H1 (cell line): ENCODE data around the gene LSM2. TPM values are rescaled to one million over a fixed set of nuclear protein-coding genes. Genes with fewer than 3 reads are reported as not detected.

Source experiments
- CTCF ChIA-PET: fragments of 300-600 bp; sonication (Branson Sonifier 250); formaldehyde crosslinking; loops from one replicate; lab custom pipeline; 2021; ENCODE audit not compliant: partially characterized antibody; lab: Charles Lee
- POLR2A ChIA-PET: fragments of 300-600 bp; sonication (Branson Sonifier 250); formaldehyde crosslinking; loops from one replicate; lab custom pipeline; 2021; ENCODE audit warnings: inconsistent platforms; ENCODE audit not compliant: partially characterized antibody; lab: Charles Lee
- DNase-seq, 2 experiments: peaks; one replicate each; pipeline versions ENCODE4 v3.0.0 to v3.0.0-alpha.2; 2010 to 2022; ENCODE audit warnings: low spot score in 2 of 2, low read depth in 1 of 2, mixed read lengths in 1 of 2
- FAIRE-seq: peaks from 2 replicates; lab custom pipeline; 2011; peaks lifted over from hg19 to GRCh38; lab: Jason Lieb, UNC
- H2AFZ ChIP-seq: 2 replicates; pipeline ENCODE4 v1.8.1; 2012; ENCODE audit warnings: low read length, inconsistent platforms
- H2AK5ac ChIP-seq: 2 replicates; pipeline ENCODE4 v1.6.1; 2013; ENCODE audit warnings: low read depth, low read length
- H2BK120ac ChIP-seq: replicated peaks from 2 replicates; pipeline ENCODE3; 2013; ENCODE audit warnings: low read depth, low read length, inconsistent platforms
- H2BK12ac ChIP-seq: 2 replicates; pipeline ENCODE4 v1.6.1; 2013; ENCODE audit warnings: low read depth, low read length
- H2BK15ac ChIP-seq: 2 replicates; pipeline ENCODE4 v1.6.1; 2013; ENCODE audit warnings: low read length
- H2BK20ac ChIP-seq: 2 replicates; pipeline ENCODE4 v1.6.1; 2013; ENCODE audit warnings: low read length
- H2BK5ac ChIP-seq: 2 replicates; pipeline ENCODE4 v1.6.1; 2013; ENCODE audit warnings: low read depth, low read length
- H3K14ac ChIP-seq: 2 replicates; pipeline ENCODE4 v1.6.1; 2013; ENCODE audit warnings: inconsistent platforms; ENCODE audit not compliant: insufficient read length
- H3K18ac ChIP-seq: 2 replicates; pipeline ENCODE4 v1.6.1; 2013; ENCODE audit warnings: low read length; ENCODE audit errors: extremely low read depth
- H3K23ac ChIP-seq: 2 replicates; pipeline ENCODE4 v1.6.1; 2013; ENCODE audit warnings: inconsistent platforms; ENCODE audit not compliant: insufficient read length
- H3K23me2 ChIP-seq: 2 replicates; pipeline ENCODE4 v1.6.1; 2013; ENCODE audit warnings: low read depth, low read length
- H3K27ac ChIP-seq: 2 replicates; pipeline ENCODE4 v1.6.1; 2011; ENCODE audit warnings: low read depth, low read length, inconsistent platforms
- H3K27me3 ChIP-seq, 4 experiments: replicated peaks in 1 of 4; 1 replicate in 1 of 4; 2 replicates in 3 of 4; pipeline versions ENCODE4 v1.6.1 to v1.8.1; 2011 to 2013; ENCODE audit warnings: low read length in 3 of 4, mild to moderate bottlenecking in 3 of 4, inconsistent platforms in 2 of 4, mixed read lengths in 2 of 4, moderate library complexity in 1 of 4; ENCODE audit not compliant: control insufficient read depth in 3 of 4, insufficient read depth in 3 of 4; ENCODE audit errors: extremely low read depth in 1 of 4
- H3K36me3 ChIP-seq, 4 experiments: 2 replicates each; pipeline versions ENCODE4 v1.6.1 to v1.8.1; 2011 to 2013; ENCODE audit warnings: mild to moderate bottlenecking in 4 of 4, low read length in 3 of 4, moderate library complexity in 2 of 4, control low read depth in 1 of 4, inconsistent platforms in 1 of 4; ENCODE audit not compliant: insufficient read depth in 4 of 4, control insufficient read depth in 2 of 4
- H3K4ac ChIP-seq: replicated peaks from 2 replicates; pipeline ENCODE3; 2013; ENCODE audit warnings: low read length, low read depth, mixed read lengths, inconsistent platforms; ENCODE audit not compliant: insufficient read length
- H3K4me1 ChIP-seq, 4 experiments: replicated peaks in 1 of 4; 1 replicate in 1 of 4; 2 replicates in 3 of 4; pipeline versions ENCODE4 v1.6.1 to v1.8.1; 2011 to 2013; ENCODE audit warnings: low read length in 3 of 4, inconsistent platforms in 2 of 4, mixed read lengths in 1 of 4; ENCODE audit not compliant: insufficient read depth in 4 of 4, control insufficient read depth in 3 of 4
- H3K4me2 ChIP-seq, 2 experiments: 2 replicates each; pipeline versions ENCODE4 v1.6.1 to v1.8.1; 2011 to 2013; ENCODE audit warnings: low read depth in 2 of 2, low read length in 2 of 2, control low read depth in 1 of 2, inconsistent platforms in 1 of 2, mild to moderate bottlenecking in 1 of 2; ENCODE audit not compliant: insufficient read depth in 1 of 2
- H3K4me3 ChIP-seq, 4 experiments: fragments of 200-600, 300-600 bp in 1 of 4; sonication (generic), shearing (Covaris generic), sonication (Bioruptor Twin) in 1 of 4; 2 replicates each; pipeline versions ENCODE4 v1.5.1 to v1.8.1; 2011 to 2016; ENCODE audit warnings: low read length in 4 of 4, low read depth in 3 of 4, control low read depth in 2 of 4, inconsistent platforms in 2 of 4, mild to moderate bottlenecking in 2 of 4, mixed read lengths in 1 of 4, moderate library complexity in 1 of 4; ENCODE audit not compliant: insufficient read depth in 2 of 4; ENCODE audit errors: extremely low read depth in 1 of 4
- H3K56ac ChIP-seq: replicated peaks from 2 replicates; pipeline ENCODE3; 2013; ENCODE audit warnings: low read depth, mild to moderate bottlenecking, mixed read lengths, low read length, inconsistent platforms; ENCODE audit not compliant: insufficient read length
- H3K79me1 ChIP-seq: 2 replicates; pipeline ENCODE4 v1.6.1; 2013; ENCODE audit warnings: low read depth, low read length, control low read depth
- H3K79me2 ChIP-seq, 2 experiments: 2 replicates each; pipeline versions ENCODE4 v1.6.1 to v1.8.1; 2012 to 2013; ENCODE audit warnings: low read length in 2 of 2, mild to moderate bottlenecking in 2 of 2, inconsistent platforms in 1 of 2; ENCODE audit not compliant: insufficient read depth in 2 of 2, control insufficient read depth in 1 of 2
- H3K9ac ChIP-seq, 4 experiments: replicated peaks in 1 of 4; 1 replicate in 1 of 4; 2 replicates in 3 of 4; pipeline versions ENCODE4 v1.6.1 to v1.8.1; 2011 to 2013; ENCODE audit warnings: low read depth in 3 of 4, low read length in 3 of 4, control low read depth in 2 of 4, mild to moderate bottlenecking in 2 of 4, moderate library complexity in 2 of 4, inconsistent platforms in 1 of 4; ENCODE audit errors: extremely low read depth in 1 of 4
- H3K9me3 ChIP-seq, 2 experiments: 2 replicates each; pipeline versions ENCODE4 v1.6.1 to v1.8.1; 2012 to 2013; ENCODE audit warnings: mild to moderate bottlenecking in 2 of 2, moderate library complexity in 2 of 2, control low read depth in 1 of 2, inconsistent platforms in 1 of 2, low read depth in 1 of 2, low read length in 1 of 2, mixed read lengths in 1 of 2; ENCODE audit not compliant: insufficient read depth in 2 of 2
- H4K20me1 ChIP-seq, 2 experiments: replicated peaks in 1 of 2; 2 replicates each; pipeline versions ENCODE3 to v1.8.1; 2011 to 2013; ENCODE audit warnings: inconsistent platforms in 2 of 2, low read length in 2 of 2, mild to moderate bottlenecking in 1 of 2; ENCODE audit not compliant: insufficient read depth in 2 of 2, control insufficient read depth in 1 of 2
- H4K5ac ChIP-seq: 2 replicates; pipeline ENCODE4 v1.6.1; 2013; ENCODE audit warnings: low read length, low read depth, mixed read lengths, inconsistent platforms; ENCODE audit not compliant: insufficient read length
- H4K8ac ChIP-seq: 2 replicates; pipeline ENCODE4 v1.8.0; 2013; ENCODE audit warnings: mild to moderate bottlenecking, moderate library complexity, low read length, inconsistent platforms; ENCODE audit not compliant: insufficient read depth; ENCODE audit errors: extremely low read depth
- H4K91ac ChIP-seq: replicated peaks from 2 replicates; pipeline ENCODE3; 2013; ENCODE audit warnings: low read length, mixed read lengths, inconsistent platforms; ENCODE audit not compliant: insufficient read length
- POLR2AphosphoS5 ChIP-seq: IDR thresholded peaks from 2 replicates; pipeline ENCODE4 v1.6.1; 2011; ENCODE audit warnings: low read depth, low read length
- RXRA ChIP-seq: IDR thresholded peaks from 2 replicates; pipeline ENCODE4 v1.6.1; 2011; ENCODE audit warnings: low read depth, mild to moderate bottlenecking, low read length, moderate library complexity; ENCODE audit not compliant: insufficient read depth
- WGBS, 2 experiments: shearing (Covaris generic) in 1 of 2; methylation state at CpG; one replicate each; pipeline versions ENCODE4 v1.1.6 to v1.1.7; 2013 to 2015; ENCODE audit warnings: low lambda C conversion rate in 2 of 2, mixed read lengths in 2 of 2, inconsistent platforms in 1 of 2, low coverage in 1 of 2, missing lambda C conversion rate in 1 of 2; ENCODE audit not compliant: insufficient replicate concordance in 2 of 2, insufficient coverage in 1 of 2, insufficient read length in 1 of 2; ENCODE audit errors: extremely low coverage in 1 of 2, missing lambda C conversion rate in 1 of 2; 5-methylcytosine and 5-hydroxymethylcytosine counted together
- polyA plus RNA-seq, 7 experiments: library from polyadenylated mRNA; depleted of rRNA in 3 of 7; stranded (reverse) in 5 of 7; unstranded in 2 of 7; fragments of >200 nt in 5 of 7; fragments of 200-250 nt in 2 of 7; gene quantifications; 1 replicate in 5 of 7; 2 replicates in 1 of 7; 4 replicates in 1 of 7; pipeline versions ENCODE4 v1.2.1 to v1.2.3, GENCODE V29; 2011 to 2013; ENCODE audit warnings: missing spikeins in 2 of 7, mixed read lengths in 2 of 7
- total RNA-seq: library from RNA; stranded (reverse); fragmentation: NEBNext Ultra II Directional; extraction: Animal tissue kit (Norgen Biotek cat#: 25700); gene quantifications from 2 replicates; pipeline ENCODE4 v1.2.1, GENCODE V29; 2021

The LSM2 gene
- total and polyA plus RNA-seq, 2 of the 8 experiments (the other 6 are each of a cell fraction or from before 2014, with no cell fraction given): 127 to 168 TPM

DNA sequence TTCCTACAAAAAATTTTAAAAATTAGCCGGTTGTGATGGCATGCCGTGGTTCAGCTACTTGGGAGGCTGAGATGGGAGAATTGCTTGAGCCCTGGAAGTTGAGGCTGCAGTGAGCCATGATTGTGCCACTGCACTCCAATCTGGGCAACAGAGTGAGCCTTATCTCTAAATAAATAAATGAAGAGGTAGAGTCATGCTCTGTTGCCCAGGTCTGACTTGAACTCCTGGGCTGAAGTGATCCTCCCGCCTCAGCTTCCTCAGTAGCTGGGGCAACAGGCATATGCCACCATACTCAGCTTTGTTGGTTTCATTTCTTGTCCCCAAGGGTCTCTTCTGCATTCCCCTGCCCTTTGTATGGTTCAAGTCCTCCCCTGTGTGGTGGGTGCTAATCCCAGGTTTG, 37.7 kb upstream of the LSM2 start:
- Histone ChIP-seq H3K9ac (no peak overlapping the region), H4K8ac (no peak overlapping the region), H3K56ac (no peak overlapping the region), H3K18ac (no peak overlapping the region), H3K4me3 (no peak overlapping the region), H3K27me3 (no peaks in the 10 kb centered on the region), H2BK12ac (no peak overlapping the region), H4K20me1 (peaks cover 3 to 4% of the 10 kb centered on the region in 2 experiments), H3K27ac (no peak overlapping the region), H3K23ac (no peak overlapping the region), H3K4me2 (no peak overlapping the region), H3K23me2 (no peaks in the 10 kb centered on the region), H3K9me3 (no peaks in the 10 kb centered on the region), H3K14ac (no peak overlapping the region), H2AK5ac (no peak overlapping the region), H2BK15ac (no peak overlapping the region), H2BK20ac (no peak overlapping the region), H4K5ac (no peak overlapping the region), H2BK5ac (no peak overlapping the region), H3K4me1 (no peaks in the 10 kb centered on the region), H2AFZ (no peak overlapping the region), H3K4ac (no peak overlapping the region), H4K91ac (no peak overlapping the region), H3K79me2 (no peaks in the 10 kb centered on the region), H3K79me1 (no peaks in the 10 kb centered on the region), H3K36me3 (peaks cover 10 to 35% (median 16%) of the 10 kb centered on the region in 4 experiments), H2BK120ac (no peak overlapping the region)
- DNase-seq: no peak
- 93% methylated on average over 3 of the region's 3 CpGs; no CpG with 5 or more reads in 1 of the 2 experiments for WGBS, 2 experiments
- POLR2A ChIA-PET: interaction anchor here (0.6 to 12.6 kb wide), 16 partner anchors 8 to 115 kb away, joined by 3 to 189 read pairs (median 4); partner anchors contain the start of genes DDAH2, HSPA1A, HSPA1B and HSPA1L
- FAIRE-seq: no peak
- TF ChIP-seq RXRA (no peak), POLR2AphosphoS5 (peak; percentile 28; the same call in 1 of the 2 replicates)
- CTCF ChIA-PET: interaction anchor here (0.6 to 1.9 kb wide), 4 partner anchors 13 to 75 kb away, joined by 3 to 5 read pairs (median 4); no protein-coding TSS in a partner anchor
